ENCODE results near the gene ARIH2.
A peak's percentile ranks its signal among the peaks of the same experiment; 100 is the strongest.

ARIH2 gene

GRCh38 chr3:49025793-49026520 is 107.3 kb downstream of the ARIH2 start:
- ChIA-PET CTCF (interaction anchor here (0.7 to 2.6 kb wide), 4 partner anchors 28 to 51 kb away, joined by 3 to 14 read pairs (median 4); partner anchors contain the start of gene P4HTM), POLR2A (no interaction called here)
- Histone ChIP-seq H3K27me3 (replicated peaks in 2 of 5; ENCODE audit: control insufficient read depth in 4 of 5, insufficient read depth in 5 of 5, low read length in 4 of 5) (no peaks in the 10 kb centered on the region), H3K36me3 (ENCODE audit: control insufficient read depth in 4 of 4, insufficient read depth in 4 of 4, low read length in 3 of 4) (peaks cover 5 to 71% (median 43%) of the 10 kb centered on the region in 4 experiments), H3K4me3 (ENCODE audit: control insufficient read depth in 1 of 7, extremely low read depth in 1 of 7, insufficient read depth in 4 of 7, low read depth in 2 of 7, low read length in 6 of 7) (no peak overlapping the region), H3K27ac (ENCODE audit: insufficient read depth in 1 of 2, low read depth in 1 of 2, low read length in 2 of 2, poor library complexity in 1 of 2, severe bottlenecking in 2 of 2) (peak overlapping the region in 1 of 2 experiments; percentile 6), H3K9me3 (ENCODE audit: control extremely low read depth in 1 of 5, control insufficient read depth in 4 of 5, insufficient read depth in 2 of 5, low read depth in 1 of 5, low read length in 4 of 5) (no peaks in the 10 kb centered on the region), H3K4me1 (ENCODE audit: control extremely low read depth in 1 of 4, control insufficient read depth in 4 of 4, insufficient read depth in 4 of 4, low read length in 3 of 4) (peaks cover 8 to 63% (median 42%) of the 10 kb centered on the region in 4 experiments)
- 98% methylated on average over 6 of the region's 8 CpGs for WGBS (ENCODE audit: insufficient coverage)
- DNase-seq = no peak

DNA sequence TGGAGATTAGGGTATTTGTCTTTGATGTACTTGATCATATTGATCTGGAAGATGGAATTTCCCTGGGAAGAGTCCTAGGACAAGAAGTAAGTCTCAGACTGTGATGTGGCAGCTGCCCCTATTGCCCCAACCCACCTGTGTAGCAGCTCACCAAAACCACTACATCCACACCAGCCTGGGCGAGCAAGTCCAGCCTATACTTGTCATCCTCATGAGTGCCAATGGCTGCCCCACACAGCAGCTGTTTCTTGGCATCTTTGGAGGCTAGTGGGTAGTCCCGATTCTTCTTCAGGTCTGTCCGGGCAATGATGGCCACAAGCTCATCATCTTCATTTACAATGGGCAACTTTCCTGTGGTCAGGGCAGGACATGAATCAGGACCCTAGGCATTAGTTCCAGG is 107.9 kb downstream of the ARIH2 start:
- peaks cover 8 to 63% (median 42%) of the 10 kb centered on the region in 4 experiments for H3K4me1 ChIP-seq (ENCODE audit: control extremely low read depth in 1 of 4, control insufficient read depth in 4 of 4, insufficient read depth in 4 of 4, low read length in 3 of 4)
- 100% methylated on average over 3 of the region's 3 CpGs for WGBS (ENCODE audit: insufficient coverage)
- CTCF ChIA-PET = interaction anchor here (0.7 to 2.0 kb wide), 2 partner anchors 35 to 51 kb away, joined by 3 to 6 read pairs; no protein-coding TSS in a partner anchor

DNA sequence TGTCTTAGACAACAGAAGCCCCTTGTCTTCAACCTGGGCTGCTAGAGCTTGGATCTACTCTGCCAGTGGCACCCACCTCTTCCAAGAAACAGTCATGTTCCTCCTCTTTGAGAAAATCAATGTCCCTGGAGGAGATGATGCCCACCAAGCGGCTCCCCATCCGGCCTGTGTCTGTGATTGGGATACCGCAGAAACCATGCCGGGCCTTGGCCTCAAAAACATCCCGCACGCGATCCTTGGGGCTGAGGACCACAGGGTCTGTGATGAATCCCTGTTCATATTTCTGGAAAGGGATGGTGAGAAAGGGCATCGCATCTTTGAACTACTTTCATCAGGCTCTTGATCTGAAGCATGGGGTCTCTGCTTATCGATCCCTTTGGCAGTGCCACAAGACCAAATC is 109.0 kb downstream of the ARIH2 start:
- Histone ChIP-seq H3K4me1 (ENCODE audit: control extremely low read depth in 1 of 4, control insufficient read depth in 4 of 4, insufficient read depth in 4 of 4, low read length in 3 of 4) (peaks cover 8 to 60% (median 34%) of the 10 kb centered on the region in 4 experiments), H3K4me3 (ENCODE audit: control insufficient read depth in 1 of 7, extremely low read depth in 1 of 7, insufficient read depth in 4 of 7, low read depth in 2 of 7, low read length in 6 of 7) (peak overlapping the region in 1 of 7 experiments; percentile 75), H3K9me3 (ENCODE audit: control extremely low read depth in 1 of 5, control insufficient read depth in 4 of 5, insufficient read depth in 2 of 5, low read depth in 1 of 5, low read length in 4 of 5) (no peaks in the 10 kb centered on the region), H3K27me3 (replicated peaks in 2 of 5; ENCODE audit: control insufficient read depth in 4 of 5, insufficient read depth in 5 of 5, low read length in 4 of 5) (no peaks in the 10 kb centered on the region), H3K36me3 (ENCODE audit: control insufficient read depth in 4 of 4, insufficient read depth in 4 of 4, low read length in 3 of 4) (peaks cover 16 to 88% (median 58%) of the 10 kb centered on the region in 4 experiments), H3K27ac (ENCODE audit: insufficient read depth in 1 of 2, low read depth in 1 of 2, low read length in 2 of 2, poor library complexity in 1 of 2, severe bottlenecking in 2 of 2) (no peak overlapping the region)
- CTCF ChIA-PET = interaction anchor here (0.5 to 2.2 kb wide), 2 partner anchors 8 to 40 kb away, joined by 3 to 9 read pairs; no protein-coding TSS in a partner anchor
- 100% methylated on average over 4 of the region's 9 CpGs for WGBS (ENCODE audit: insufficient coverage)
- DNase-seq = no peak
- POLR2A ChIA-PET = no interaction called here

More for the DNA sequence above, 107.9 kb downstream of the ARIH2 start:
- POLR2A ChIA-PET = no interaction called here
- Histone ChIP-seq H3K27me3 (replicated peaks in 2 of 5; ENCODE audit: control insufficient read depth in 4 of 5, insufficient read depth in 5 of 5, low read length in 4 of 5) (no peaks in the 10 kb centered on the region), H3K9me3 (ENCODE audit: control extremely low read depth in 1 of 5, control insufficient read depth in 4 of 5, insufficient read depth in 2 of 5, low read depth in 1 of 5, low read length in 4 of 5) (no peaks in the 10 kb centered on the region), H3K36me3 (ENCODE audit: control insufficient read depth in 4 of 4, insufficient read depth in 4 of 4, low read length in 3 of 4) (peaks cover 6 to 77% (median 48%) of the 10 kb centered on the region in 4 experiments), H3K27ac (ENCODE audit: insufficient read depth in 1 of 2, low read depth in 1 of 2, low read length in 2 of 2, poor library complexity in 1 of 2, severe bottlenecking in 2 of 2) (peak overlapping the region in 1 of 2 experiments; percentile 6), H3K4me3 (ENCODE audit: control insufficient read depth in 1 of 7, extremely low read depth in 1 of 7, insufficient read depth in 4 of 7, low read depth in 2 of 7, low read length in 6 of 7) (no peak overlapping the region)
- no peak for DNase-seq

DNA sequence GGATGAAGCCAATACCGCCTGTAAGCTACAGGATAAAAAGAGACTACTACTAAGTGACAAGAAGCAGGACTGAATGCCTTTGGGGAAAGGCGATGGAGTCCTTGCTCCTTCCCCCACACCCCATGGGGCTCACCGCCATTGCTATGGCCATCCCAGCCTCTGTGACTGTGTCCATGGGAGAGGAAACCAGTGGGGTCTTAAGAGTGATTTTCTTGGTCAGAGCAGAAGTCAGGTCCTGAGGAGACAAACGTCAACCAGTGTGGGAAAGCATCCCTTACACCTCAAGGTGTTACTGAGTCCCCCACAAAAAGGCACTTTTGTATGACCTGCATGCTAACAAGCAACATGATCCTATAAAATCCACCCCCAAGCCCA is 109.6 kb downstream of the ARIH2 start:
- 83% methylated on average over 2 of the region's 4 CpGs for WGBS (ENCODE audit: insufficient coverage)
- ChIA-PET CTCF (interaction anchor here (0.5 to 2.2 kb wide), 5 partner anchors 8 to 42 kb away, joined by 3 to 9 read pairs (median 3); no protein-coding TSS in a partner anchor), POLR2A (interaction anchor here (0.7 to 1.7 kb wide), 6 partner anchors 8 to 110 kb away, joined by 3 to 19 read pairs (median 8); partner anchors contain the start of genes ARIH2, P4HTM, QRICH1 and WDR6)
- Histone ChIP-seq H3K27me3 (replicated peaks in 2 of 5; ENCODE audit: control insufficient read depth in 4 of 5, insufficient read depth in 5 of 5, low read length in 4 of 5) (no peaks in the 10 kb centered on the region), H3K27ac (ENCODE audit: insufficient read depth in 1 of 2, low read depth in 1 of 2, low read length in 2 of 2, poor library complexity in 1 of 2, severe bottlenecking in 2 of 2) (peak overlapping the region; percentile 77 to 91), H3K36me3 (ENCODE audit: control insufficient read depth in 4 of 4, insufficient read depth in 4 of 4, low read length in 3 of 4) (peaks cover 18 to 88% (median 61%) of the 10 kb centered on the region in 4 experiments), H3K4me1 (ENCODE audit: control extremely low read depth in 1 of 4, control insufficient read depth in 4 of 4, insufficient read depth in 4 of 4, low read length in 3 of 4) (peaks cover 8 to 53% (median 28%) of the 10 kb centered on the region in 4 experiments), H3K9me3 (ENCODE audit: control extremely low read depth in 1 of 5, control insufficient read depth in 4 of 5, insufficient read depth in 2 of 5, low read depth in 1 of 5, low read length in 4 of 5) (no peaks in the 10 kb centered on the region), H3K4me3 (ENCODE audit: control insufficient read depth in 1 of 7, extremely low read depth in 1 of 7, insufficient read depth in 4 of 7, low read depth in 2 of 7, low read length in 6 of 7) (peak overlapping the region in 6 of 7 experiments; percentile 25 to 80 (median 75))
- DNase-seq = no peak

GRCh38 chr3:49028673-49029562 is 110.3 kb downstream of the ARIH2 start, which contains the start of gene IMPDH2:
TSS of gene IMPDH2 (minus strand) at chr3:49029398. CDS start at chr3:49029350, 48 bp downstream.
- Histone ChIP-seq H3K4me1 (ENCODE audit: control extremely low read depth in 1 of 4, control insufficient read depth in 4 of 4, insufficient read depth in 4 of 4, low read length in 3 of 4) (peaks cover 8 to 49% (median 25%) of the 10 kb centered on the region in 4 experiments), H3K36me3 (ENCODE audit: control insufficient read depth in 4 of 4, insufficient read depth in 4 of 4, low read length in 3 of 4) (peaks cover 18 to 83% (median 61%) of the 10 kb centered on the region in 4 experiments), H3K9me3 (ENCODE audit: control extremely low read depth in 1 of 5, control insufficient read depth in 4 of 5, insufficient read depth in 2 of 5, low read depth in 1 of 5, low read length in 4 of 5) (no peaks in the 10 kb centered on the region), H3K27ac (ENCODE audit: insufficient read depth in 1 of 2, low read depth in 1 of 2, low read length in 2 of 2, poor library complexity in 1 of 2, severe bottlenecking in 2 of 2) (peak within 1 kb of the TSS; percentile 77 to 91), H3K4me3 (ENCODE audit: control insufficient read depth in 1 of 7, extremely low read depth in 1 of 7, insufficient read depth in 4 of 7, low read depth in 2 of 7, low read length in 6 of 7) (peak within 1 kb of the TSS; percentile 52 to 80 (median 75)), H3K27me3 (replicated peaks in 2 of 5; ENCODE audit: control insufficient read depth in 4 of 5, insufficient read depth in 5 of 5, low read length in 4 of 5) (no peaks in the 10 kb centered on the region)
- WGBS (ENCODE audit: insufficient coverage) = 3% methylated on average over 37 of the region's 55 CpGs
- POLR2A ChIA-PET = interaction anchor here (0.5 to 1.7 kb wide), 9 partner anchors 7 to 110 kb away, joined by 3 to 19 read pairs (median 4); partner anchors contain the start of genes ARIH2, P4HTM, QRICH1 and WDR6
- peak; percentile 94 to 97 (median 95) for DNase-seq
- CTCF ChIA-PET = interaction anchor here (1.1 to 2.2 kb wide), 5 partner anchors 15 to 43 kb away, joined by 3 to 9 read pairs (median 3); partner anchors contain the start of gene WDR6

DNA sequence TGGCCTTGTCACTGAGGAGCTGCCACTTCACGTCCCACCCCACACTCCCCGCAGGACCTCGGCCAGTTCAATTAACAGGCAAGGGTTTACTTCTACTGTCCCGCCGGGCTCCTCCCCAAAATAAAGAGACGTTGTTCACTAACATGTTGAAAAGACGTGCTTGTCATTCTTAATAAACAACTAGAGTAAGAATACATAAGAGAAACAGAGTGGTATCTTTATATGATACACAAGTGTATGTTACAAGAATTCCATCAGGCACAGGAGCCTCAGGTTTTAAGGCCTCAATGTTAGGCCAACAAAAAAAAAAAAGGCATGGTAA is 110.9 kb downstream of the ARIH2 start:
- peaks cover 19 to 83% (median 59%) of the 10 kb centered on the region in 4 experiments for H3K36me3 ChIP-seq (ENCODE audit: control insufficient read depth in 4 of 4, insufficient read depth in 4 of 4, low read length in 3 of 4)
- CTCF ChIA-PET = interaction anchor here (1.1 to 2.2 kb wide), 5 partner anchors 15 to 43 kb away, joined by 3 to 9 read pairs (median 3); partner anchors contain the start of gene WDR6

More for the DNA sequence above, 110.9 kb downstream of the ARIH2 start:
- 0% methylated on average over 3 of the region's 7 CpGs for WGBS (ENCODE audit: insufficient coverage)
- H3K9me3 ChIP-seq (ENCODE audit: control extremely low read depth in 1 of 5, control insufficient read depth in 4 of 5, insufficient read depth in 2 of 5, low read depth in 1 of 5, low read length in 4 of 5) = no peaks in the 10 kb centered on the region
- no peak for DNase-seq
- no peaks in the 10 kb centered on the region for H3K27me3 ChIP-seq (replicated peaks in 2 of 5; ENCODE audit: control insufficient read depth in 4 of 5, insufficient read depth in 5 of 5, low read length in 4 of 5)
- H3K4me1 ChIP-seq (ENCODE audit: control extremely low read depth in 1 of 4, control insufficient read depth in 4 of 4, insufficient read depth in 4 of 4, low read length in 3 of 4) = peaks cover 8 to 44% (median 24%) of the 10 kb centered on the region in 4 experiments
- H3K4me3 ChIP-seq (ENCODE audit: control insufficient read depth in 1 of 7, extremely low read depth in 1 of 7, insufficient read depth in 4 of 7, low read depth in 2 of 7, low read length in 6 of 7) = peak overlapping the region in 4 of 7 experiments; percentile 75 to 80 (median 78)
- POLR2A ChIA-PET = interaction anchor here (0.5 to 1.7 kb wide), 8 partner anchors 8 to 111 kb away, joined by 3 to 19 read pairs (median 6); partner anchors contain the start of genes ARIH2, P4HTM, QRICH1 and WDR6
- peak overlapping the region in 1 of 2 experiments; percentile 91 for H3K27ac ChIP-seq (ENCODE audit: insufficient read depth in 1 of 2, low read depth in 1 of 2, low read length in 2 of 2, poor library complexity in 1 of 2, severe bottlenecking in 2 of 2)
